ENCODE data around the gene PWWP2B. TPM values are rescaled to one million over a fixed set of nuclear protein-coding genes. Genes with fewer than 3 reads are reported as not detected.

Gene PWWP2B
- total RNA-seq, 1 donor from 2014 or later = 13.3 TPM

GRCh38 chr10:132421847-132422751 lies 25.1 kb downstream of the PWWP2B start:
- DNase-seq (ENCODE audit: low spot score) (no peak), ATAC-seq (peak; percentile 0)
- intact Hi-C loops (cut with DNase I) = no loop called here

GRCh38 chr10:132422903-132423825 lies 26.2 kb downstream of the PWWP2B start:
- intact Hi-C loops (cut with DNase I) = no loop called here
- ATAC-seq = peak; percentile 6

GRCh38 chr10:132423966-132424861 lies 27.2 kb downstream of the PWWP2B start:
- ATAC-seq = no peak
- intact Hi-C loops (cut with DNase I) = no loop called here
- DNase-seq (ENCODE audit: low spot score) = no peak

More at GRCh38 chr10:132422903-132423825, 26.2 kb downstream of the PWWP2B start:
- DNase-seq (ENCODE audit: low spot score) = no peak

GRCh38 chr10:132425029-132425756 lies 28.2 kb downstream of the PWWP2B start:
- DNase-seq (ENCODE audit: low spot score) = no peak

GRCh38 chr10:132425757-132426155 lies 28.8 kb downstream of the PWWP2B start:
- ATAC-seq = no peak
- intact Hi-C loops (cut with DNase I) = no loop called here

More at GRCh38 chr10:132425029-132425756, 28.2 kb downstream of the PWWP2B start:
- ATAC-seq = no peak
- intact Hi-C loops (cut with DNase I) = no loop called here

GRCh38 chr10:132427006-132427771 lies 30.2 kb downstream of the PWWP2B start:
- intact Hi-C loops (cut with DNase I) = no loop called here
- DNase-seq (ENCODE audit: low spot score) (no peak), ATAC-seq (no peak)

More at GRCh38 chr10:132425757-132426155, 28.8 kb downstream of the PWWP2B start:
- no peak for DNase-seq (ENCODE audit: low spot score)

- DNase-seq (ENCODE audit: low spot score) (no peak), ATAC-seq (no peak)
- intact Hi-C loops (cut with DNase I) = no loop called here
Observed at GRCh38 chr10:132427939-132428367, 31.0 kb downstream of the PWWP2B start.

GRCh38 chr10:132428486-132428995 lies 31.5 kb downstream of the PWWP2B start:
- DNase-seq (ENCODE audit: low spot score) (no peak), ATAC-seq (no peak)
- intact Hi-C loops (cut with DNase I) = no loop called here

- ATAC-seq (peak; percentile 48), DNase-seq (ENCODE audit: low spot score) (no peak)
- intact Hi-C loops (cut with DNase I) = no loop called here
Observed at GRCh38 chr10:132429281-132430230, 32.6 kb downstream of the PWWP2B start.

GRCh38 chr10:132430231-132430743 lies 33.3 kb downstream of the PWWP2B start:
- no peak for DNase-seq (ENCODE audit: low spot score)
- intact Hi-C loops (cut with DNase I) = no loop called here
- no peak for ATAC-seq

GRCh38 chr10:132430861-132431271 lies 33.9 kb downstream of the PWWP2B start:
- ATAC-seq = no peak
- DNase-seq (ENCODE audit: low spot score) = no peak
- intact Hi-C loops (cut with DNase I) = no loop called here

- ATAC-seq = no peak
- no peak for DNase-seq (ENCODE audit: low spot score)
Observed at GRCh38 chr10:132431537-132432175, 34.7 kb downstream of the PWWP2B start.

GRCh38 chr10:132432176-132432540 lies 35.2 kb downstream of the PWWP2B start:
- intact Hi-C loops (cut with DNase I) = no loop called here
- ATAC-seq (no peak), DNase-seq (ENCODE audit: low spot score) (no peak)

More at GRCh38 chr10:132431537-132432175, 34.7 kb downstream of the PWWP2B start:
- intact Hi-C loops (cut with DNase I) = no loop called here

GRCh38 chr10:132433671-132434340 lies 36.8 kb downstream of the PWWP2B start:
- ATAC-seq (no peak), DNase-seq (ENCODE audit: low spot score) (no peak)
- intact Hi-C loops (cut with DNase I) = no loop called here

Data from sciatic nerve (tissue), 2 donors.